H1 (cell line): ENCODE measurements around the gene MR1. TPM values are rescaled to one million over a fixed set of nuclear protein-coding genes. Genes with fewer than 3 reads are reported as not detected.

ENCODE experiments used
- CTCF ChIA-PET: fragments of 300-600 bp; sonication (Branson Sonifier 250); formaldehyde crosslinking; loops from one replicate; lab custom pipeline; 2021; ENCODE audit not compliant: partially characterized antibody; lab: Charles Lee
- POLR2A ChIA-PET: fragments of 300-600 bp; sonication (Branson Sonifier 250); formaldehyde crosslinking; loops from one replicate; lab custom pipeline; 2021; ENCODE audit warnings: inconsistent platforms; ENCODE audit not compliant: partially characterized antibody; lab: Charles Lee
- DNase-seq, 2 experiments: peaks; one replicate each; pipeline versions ENCODE4 v3.0.0 to v3.0.0-alpha.2; 2010 to 2022; ENCODE audit warnings: low spot score in 2 of 2, low read depth in 1 of 2, mixed read lengths in 1 of 2
- FAIRE-seq: peaks from 2 replicates; lab custom pipeline; 2011; peaks lifted over from hg19 to GRCh38; lab: Jason Lieb, UNC
- H2AFZ ChIP-seq: 2 replicates; pipeline ENCODE4 v1.8.1; 2012; ENCODE audit warnings: low read length, inconsistent platforms
- H2AK5ac ChIP-seq: 2 replicates; pipeline ENCODE4 v1.6.1; 2013; ENCODE audit warnings: low read depth, low read length
- H2BK120ac ChIP-seq: replicated peaks from 2 replicates; pipeline ENCODE3; 2013; ENCODE audit warnings: low read depth, low read length, inconsistent platforms
- H2BK12ac ChIP-seq: 2 replicates; pipeline ENCODE4 v1.6.1; 2013; ENCODE audit warnings: low read depth, low read length
- H2BK15ac ChIP-seq: 2 replicates; pipeline ENCODE4 v1.6.1; 2013; ENCODE audit warnings: low read length
- H2BK20ac ChIP-seq: 2 replicates; pipeline ENCODE4 v1.6.1; 2013; ENCODE audit warnings: low read length
- H2BK5ac ChIP-seq: 2 replicates; pipeline ENCODE4 v1.6.1; 2013; ENCODE audit warnings: low read depth, low read length
- H3K14ac ChIP-seq: 2 replicates; pipeline ENCODE4 v1.6.1; 2013; ENCODE audit warnings: inconsistent platforms; ENCODE audit not compliant: insufficient read length
- H3K18ac ChIP-seq: 2 replicates; pipeline ENCODE4 v1.6.1; 2013; ENCODE audit warnings: low read length; ENCODE audit errors: extremely low read depth
- H3K23ac ChIP-seq: 2 replicates; pipeline ENCODE4 v1.6.1; 2013; ENCODE audit warnings: inconsistent platforms; ENCODE audit not compliant: insufficient read length
- H3K23me2 ChIP-seq: 2 replicates; pipeline ENCODE4 v1.6.1; 2013; ENCODE audit warnings: low read depth, low read length
- H3K27ac ChIP-seq: 2 replicates; pipeline ENCODE4 v1.6.1; 2011; ENCODE audit warnings: low read depth, low read length, inconsistent platforms
- H3K27me3 ChIP-seq, 4 experiments: replicated peaks in 1 of 4; 1 replicate in 1 of 4; 2 replicates in 3 of 4; pipeline versions ENCODE4 v1.6.1 to v1.8.1; 2011 to 2013; ENCODE audit warnings: low read length in 3 of 4, mild to moderate bottlenecking in 3 of 4, inconsistent platforms in 2 of 4, mixed read lengths in 2 of 4, moderate library complexity in 1 of 4; ENCODE audit not compliant: control insufficient read depth in 3 of 4, insufficient read depth in 3 of 4; ENCODE audit errors: extremely low read depth in 1 of 4
- H3K36me3 ChIP-seq, 4 experiments: 2 replicates each; pipeline versions ENCODE4 v1.6.1 to v1.8.1; 2011 to 2013; ENCODE audit warnings: mild to moderate bottlenecking in 4 of 4, low read length in 3 of 4, moderate library complexity in 2 of 4, control low read depth in 1 of 4, inconsistent platforms in 1 of 4; ENCODE audit not compliant: insufficient read depth in 4 of 4, control insufficient read depth in 2 of 4
- H3K4ac ChIP-seq: replicated peaks from 2 replicates; pipeline ENCODE3; 2013; ENCODE audit warnings: low read length, low read depth, mixed read lengths, inconsistent platforms; ENCODE audit not compliant: insufficient read length
- H3K4me1 ChIP-seq, 4 experiments: replicated peaks in 1 of 4; 1 replicate in 1 of 4; 2 replicates in 3 of 4; pipeline versions ENCODE4 v1.6.1 to v1.8.1; 2011 to 2013; ENCODE audit warnings: low read length in 3 of 4, inconsistent platforms in 2 of 4, mixed read lengths in 1 of 4; ENCODE audit not compliant: insufficient read depth in 4 of 4, control insufficient read depth in 3 of 4
- H3K4me2 ChIP-seq, 2 experiments: 2 replicates each; pipeline versions ENCODE4 v1.6.1 to v1.8.1; 2011 to 2013; ENCODE audit warnings: low read depth in 2 of 2, low read length in 2 of 2, control low read depth in 1 of 2, inconsistent platforms in 1 of 2, mild to moderate bottlenecking in 1 of 2; ENCODE audit not compliant: insufficient read depth in 1 of 2
- H3K4me3 ChIP-seq, 4 experiments: fragments of 200-600, 300-600 bp in 1 of 4; sonication (generic), shearing (Covaris generic), sonication (Bioruptor Twin) in 1 of 4; 2 replicates each; pipeline versions ENCODE4 v1.5.1 to v1.8.1; 2011 to 2016; ENCODE audit warnings: low read length in 4 of 4, low read depth in 3 of 4, control low read depth in 2 of 4, inconsistent platforms in 2 of 4, mild to moderate bottlenecking in 2 of 4, mixed read lengths in 1 of 4, moderate library complexity in 1 of 4; ENCODE audit not compliant: insufficient read depth in 2 of 4; ENCODE audit errors: extremely low read depth in 1 of 4
- H3K56ac ChIP-seq: replicated peaks from 2 replicates; pipeline ENCODE3; 2013; ENCODE audit warnings: low read depth, mild to moderate bottlenecking, mixed read lengths, low read length, inconsistent platforms; ENCODE audit not compliant: insufficient read length
- H3K79me1 ChIP-seq: 2 replicates; pipeline ENCODE4 v1.6.1; 2013; ENCODE audit warnings: low read depth, low read length, control low read depth
- H3K79me2 ChIP-seq, 2 experiments: 2 replicates each; pipeline versions ENCODE4 v1.6.1 to v1.8.1; 2012 to 2013; ENCODE audit warnings: low read length in 2 of 2, mild to moderate bottlenecking in 2 of 2, inconsistent platforms in 1 of 2; ENCODE audit not compliant: insufficient read depth in 2 of 2, control insufficient read depth in 1 of 2
- H3K9ac ChIP-seq, 4 experiments: replicated peaks in 1 of 4; 1 replicate in 1 of 4; 2 replicates in 3 of 4; pipeline versions ENCODE4 v1.6.1 to v1.8.1; 2011 to 2013; ENCODE audit warnings: low read depth in 3 of 4, low read length in 3 of 4, control low read depth in 2 of 4, mild to moderate bottlenecking in 2 of 4, moderate library complexity in 2 of 4, inconsistent platforms in 1 of 4; ENCODE audit errors: extremely low read depth in 1 of 4
- H3K9me3 ChIP-seq, 2 experiments: 2 replicates each; pipeline versions ENCODE4 v1.6.1 to v1.8.1; 2012 to 2013; ENCODE audit warnings: mild to moderate bottlenecking in 2 of 2, moderate library complexity in 2 of 2, control low read depth in 1 of 2, inconsistent platforms in 1 of 2, low read depth in 1 of 2, low read length in 1 of 2, mixed read lengths in 1 of 2; ENCODE audit not compliant: insufficient read depth in 2 of 2
- H4K20me1 ChIP-seq, 2 experiments: replicated peaks in 1 of 2; 2 replicates each; pipeline versions ENCODE3 to v1.8.1; 2011 to 2013; ENCODE audit warnings: inconsistent platforms in 2 of 2, low read length in 2 of 2, mild to moderate bottlenecking in 1 of 2; ENCODE audit not compliant: insufficient read depth in 2 of 2, control insufficient read depth in 1 of 2
- H4K5ac ChIP-seq: 2 replicates; pipeline ENCODE4 v1.6.1; 2013; ENCODE audit warnings: low read length, low read depth, mixed read lengths, inconsistent platforms; ENCODE audit not compliant: insufficient read length
- H4K8ac ChIP-seq: 2 replicates; pipeline ENCODE4 v1.8.0; 2013; ENCODE audit warnings: mild to moderate bottlenecking, moderate library complexity, low read length, inconsistent platforms; ENCODE audit not compliant: insufficient read depth; ENCODE audit errors: extremely low read depth
- H4K91ac ChIP-seq: replicated peaks from 2 replicates; pipeline ENCODE3; 2013; ENCODE audit warnings: low read length, mixed read lengths, inconsistent platforms; ENCODE audit not compliant: insufficient read length
- BACH1 ChIP-seq: IDR thresholded peaks from 2 replicates; pipeline ENCODE4 v1.6.1; 2012; ENCODE audit warnings: low read length, improper control_type of control experiment
- MAFK ChIP-seq: IDR thresholded peaks from 2 replicates; pipeline ENCODE4 v1.6.1; 2012; ENCODE audit warnings: low read depth, mild to moderate bottlenecking, improper control_type of control experiment, low read length
- WGBS, 2 experiments: shearing (Covaris generic) in 1 of 2; methylation state at CpG; one replicate each; pipeline versions ENCODE4 v1.1.6 to v1.1.7; 2013 to 2015; ENCODE audit warnings: low lambda C conversion rate in 2 of 2, mixed read lengths in 2 of 2, inconsistent platforms in 1 of 2, low coverage in 1 of 2, missing lambda C conversion rate in 1 of 2; ENCODE audit not compliant: insufficient replicate concordance in 2 of 2, insufficient coverage in 1 of 2, insufficient read length in 1 of 2; ENCODE audit errors: extremely low coverage in 1 of 2, missing lambda C conversion rate in 1 of 2; 5-methylcytosine and 5-hydroxymethylcytosine counted together
- polyA plus RNA-seq, 7 experiments: library from polyadenylated mRNA; depleted of rRNA in 3 of 7; stranded (reverse) in 5 of 7; unstranded in 2 of 7; fragments of >200 nt in 5 of 7; fragments of 200-250 nt in 2 of 7; gene quantifications; 1 replicate in 5 of 7; 2 replicates in 1 of 7; 4 replicates in 1 of 7; pipeline versions ENCODE4 v1.2.1 to v1.2.3, GENCODE V29; 2011 to 2013; ENCODE audit warnings: missing spikeins in 2 of 7, mixed read lengths in 2 of 7
- total RNA-seq: library from RNA; stranded (reverse); fragmentation: NEBNext Ultra II Directional; extraction: Animal tissue kit (Norgen Biotek cat#: 25700); gene quantifications from 2 replicates; pipeline ENCODE4 v1.2.1, GENCODE V29; 2021

Gene MR1
- total and polyA plus RNA-seq, 2 of the 8 experiments (the other 6 are each of a cell fraction or from before 2014, with no cell fraction given) = 0.09 TPM; not detected in 1

- Histone ChIP-seq H3K4me1 (peaks cover 0 to 4% (median 3%) of the 10 kb centered on the region in 4 experiments; a peak in 3 of 7 replicates), H3K4me2 (no peak overlapping the region), H4K20me1 (peaks cover 3 to 14% of the 10 kb centered on the region in 2 experiments), H2AFZ (no peak overlapping the region), H2BK5ac (no peak overlapping the region), H3K18ac (no peak overlapping the region), H2BK20ac (no peak overlapping the region), H3K56ac (no peak overlapping the region), H2BK120ac (no peak overlapping the region), H4K5ac (no peak overlapping the region), H3K79me2 (peaks cover 26 to 77% of the 10 kb centered on the region in 2 experiments), H3K23ac (no peak overlapping the region), H2AK5ac (no peak overlapping the region), H3K4ac (no peak overlapping the region), H3K79me1 (0 out of 2 replicates have a peak, but pooled peaks cover 4% of the 10 kb centered on the region), H3K27ac (no peak overlapping the region), H3K9ac (no peak overlapping the region), H3K23me2 (0 out of 2 replicates have a peak, but pooled peaks cover 5% of the 10 kb centered on the region), H2BK12ac (no peak overlapping the region), H3K14ac (no peak overlapping the region), H4K8ac (no peak overlapping the region), H3K36me3 (no peaks in the 10 kb centered on the region; a peak in 1 of 8 replicates), H2BK15ac (no peak overlapping the region), H4K91ac (no peak overlapping the region), H3K4me3 (no peak overlapping the region), H3K9me3 (no peaks in the 10 kb centered on the region), H3K27me3 (no peaks in the 10 kb centered on the region)
- no peak for DNase-seq
- no peak for FAIRE-seq
- WGBS, 2 experiments = 0% methylated on average over 1 of the region's 1 CpG; no CpG with 5 or more reads in 1 of the 2 experiments
- TF ChIP-seq MAFK (peak; percentile 61; the same call in 1 of the 2 replicates), BACH1 (no peak)
- POLR2A ChIA-PET = interaction anchor here (0.8 to 1.1 kb wide), 2 partner anchors 9 to 43 kb away, joined by 3 read pairs; no protein-coding TSS in a partner anchor
- CTCF ChIA-PET = interaction anchor here (1.3 to 1.7 kb wide), 4 partner anchors 17 to 149 kb away, joined by 3 to 5 read pairs (median 3); no protein-coding TSS in a partner anchor
These were observed 14.7 kb upstream of the MR1 start for GRCh38 chr1:181018901-181019681.
